IMR-90 (cell line): ENCODE measurements around the gene TEAD4. TPM values are rescaled to one million over a fixed set of nuclear protein-coding genes. Genes with fewer than 3 reads are reported as not detected.

ENCODE experiments used
- ATAC-seq: fragments of 200-7000 bp; cut with Tn5 transposase; 2 replicates; pipeline ENCODE4 v1.9.1; 2020; ENCODE audit warnings: low read depth, mild to moderate bottlenecking, moderate library complexity
- BruUV-seq: library from RNA; stranded (reverse); fragments of 400-500 nt; replicated peaks from 2 replicates; lab custom pipeline; 2021; lab: Mats Ljungman, UMichigan
- CTCF ChIA-PET: fragments of 300-600 bp; formaldehyde crosslinking; extraction: SDS; loops from one replicate; lab custom pipeline; 2021; ENCODE audit warnings: antibody characterized with exemption; lab: Yijun Ruan, JAX
- POLR2A ChIA-PET: fragments of 300-600 bp; sonication (Branson Sonifier 250); formaldehyde crosslinking; loops from one replicate; lab custom pipeline; 2022; ENCODE audit warnings: antibody characterized with exemption; ENCODE audit not compliant: unreplicated experiment; lab: Charles Lee
- DNase-seq: peaks from one replicate; pipeline ENCODE4 v3.0.0; 2013
- H2AFZ ChIP-seq: replicated peaks from 2 replicates; pipeline ENCODE3; 2013; ENCODE audit warnings: low read length, mild to moderate bottlenecking; ENCODE audit not compliant: poor library complexity
- H2AK5ac ChIP-seq: 2 replicates; pipeline ENCODE4 v1.6.1; 2013; ENCODE audit warnings: low read depth, low read length, inconsistent platforms
- H2AK9ac ChIP-seq: replicated peaks from 2 replicates; pipeline ENCODE3; 2013; ENCODE audit warnings: mild to moderate bottlenecking, low read depth, low read length, moderate library complexity; ENCODE audit not compliant: poor library complexity
- H2BK120ac ChIP-seq: 2 replicates; pipeline ENCODE4 v1.6.1; 2013; ENCODE audit warnings: low read depth, low read length, inconsistent platforms
- H2BK15ac ChIP-seq: 3 replicates; pipeline ENCODE4 v1.6.1; 2013; ENCODE audit warnings: low read depth, low read length, inconsistent platforms
- H2BK20ac ChIP-seq: 2 replicates; pipeline ENCODE4 v1.6.1; 2013; ENCODE audit warnings: low read depth, mild to moderate bottlenecking, inconsistent platforms, low read length, moderate library complexity
- H2BK5ac ChIP-seq: 2 replicates; pipeline ENCODE4 v1.6.1; 2013; ENCODE audit warnings: mild to moderate bottlenecking, low read depth, low read length, inconsistent platforms; ENCODE audit not compliant: poor library complexity, severe bottlenecking
- H3K14ac ChIP-seq: replicated peaks from 2 replicates; pipeline ENCODE4 v1.6.1; 2013; ENCODE audit warnings: low read depth, low read length, inconsistent platforms
- H3K18ac ChIP-seq: 2 replicates; pipeline ENCODE4 v1.6.1; 2013; ENCODE audit warnings: low read depth, low read length, control low read depth
- H3K23ac ChIP-seq: 2 replicates; pipeline ENCODE4 v1.6.1; 2013; ENCODE audit warnings: low read depth, low read length, inconsistent platforms
- H3K27ac ChIP-seq: 2 replicates; pipeline ENCODE4 v1.5.1; 2013; ENCODE audit warnings: mild to moderate bottlenecking, control low read depth, low read length; ENCODE audit not compliant: insufficient read depth
- H3K27me3 ChIP-seq: 2 replicates; pipeline ENCODE4 v1.6.1; 2013; ENCODE audit warnings: low read length; ENCODE audit not compliant: control insufficient read depth, insufficient read depth
- H3K36me3 ChIP-seq: 2 replicates; pipeline ENCODE4 v1.6.1; 2013; ENCODE audit warnings: low read length, mixed read lengths; ENCODE audit not compliant: control insufficient read depth, insufficient read depth
- H3K4ac ChIP-seq: 2 replicates; pipeline ENCODE4 v1.6.1; 2013; ENCODE audit warnings: low read depth, low read length, inconsistent platforms
- H3K4me1 ChIP-seq: 2 replicates; pipeline ENCODE4 v1.6.1; 2013; ENCODE audit warnings: low read length, mixed read lengths; ENCODE audit not compliant: control insufficient read depth, insufficient read depth
- H3K4me2 ChIP-seq: 2 replicates; pipeline ENCODE4 v1.6.1; 2013; ENCODE audit warnings: low read depth, mild to moderate bottlenecking, control low read depth, low read length, moderate library complexity
- H3K4me3 ChIP-seq: 2 replicates; pipeline ENCODE4 v1.5.1; 2013; ENCODE audit warnings: low read depth, mild to moderate bottlenecking, control low read depth, low read length, moderate library complexity; ENCODE audit not compliant: insufficient read depth
- H3K56ac ChIP-seq: 2 replicates; pipeline ENCODE4 v1.6.1; 2013; ENCODE audit warnings: low read length, inconsistent platforms; ENCODE audit not compliant: insufficient read depth; ENCODE audit errors: extremely low read depth
- H3K79me1 ChIP-seq, 2 experiments: 2 replicates each; pipeline ENCODE4 v1.6.1; 2013; ENCODE audit warnings: low read length in 2 of 2, inconsistent platforms in 1 of 2, low read depth in 1 of 2
- H3K9ac ChIP-seq: 2 replicates; pipeline ENCODE4 v1.6.1; 2013; ENCODE audit warnings: low read depth, low read length, control low read depth
- H3K9me1 ChIP-seq: 2 replicates; pipeline ENCODE4 v1.6.1; 2013; ENCODE audit warnings: low read length, inconsistent platforms; ENCODE audit not compliant: insufficient read depth
- H3K9me3 ChIP-seq: 2 replicates; pipeline ENCODE4 v1.6.1; 2013; ENCODE audit warnings: low read length; ENCODE audit not compliant: control insufficient read depth, insufficient read depth
- H4K20me1 ChIP-seq: 2 replicates; pipeline ENCODE4 v1.6.1; 2013; ENCODE audit warnings: low read length, inconsistent platforms; ENCODE audit not compliant: insufficient read depth
- H4K5ac ChIP-seq: 2 replicates; pipeline ENCODE4 v1.6.1; 2013; ENCODE audit warnings: mild to moderate bottlenecking, low read depth, low read length, control low read depth
- H4K8ac ChIP-seq, 2 experiments: 2 replicates each; pipeline ENCODE4 v1.6.1; 2013; ENCODE audit warnings: low read depth in 2 of 2, low read length in 2 of 2, control low read depth in 1 of 2, inconsistent platforms in 1 of 2
- H4K91ac ChIP-seq: 2 replicates; pipeline ENCODE4 v1.6.1; 2013; ENCODE audit warnings: low read depth, low read length, inconsistent platforms; ENCODE audit not compliant: insufficient read depth
- CHD1 ChIP-seq: IDR thresholded peaks from 2 replicates; pipeline ENCODE4 v1.6.1; 2012; ENCODE audit warnings: low read depth, low read length, improper control_type of control experiment
- CTCF ChIP-seq: conservative IDR thresholded peaks from 2 replicates; pipeline ENCODE4 v1.5.1; 2012; ENCODE audit warnings: mild to moderate bottlenecking, low read depth, low read length, improper control_type of control experiment
- MAZ ChIP-seq: IDR thresholded peaks from 2 replicates; pipeline ENCODE4 v1.6.1; 2012; ENCODE audit warnings: low read depth, mild to moderate bottlenecking, low read length, improper control_type of control experiment, moderate library complexity, borderline replicate concordance
- POLR2A ChIP-seq: IDR thresholded peaks from 2 replicates; pipeline ENCODE4 v1.6.1; 2012; ENCODE audit warnings: mild to moderate bottlenecking, low read depth, low read length
- RAD21 ChIP-seq: IDR thresholded peaks from 2 replicates; pipeline ENCODE4 v1.6.1; 2012; ENCODE audit warnings: low read length, improper control_type of control experiment
- SMC3 ChIP-seq: fragments of 150-350 bp; IDR thresholded peaks from 2 replicates; pipeline ENCODE4 v1.6.1; 2016; ENCODE audit warnings: low read depth, mild to moderate bottlenecking, antibody characterized with exemption, low read length, moderate library complexity
- WGBS, 2 experiments: methylation state at CpG; one replicate each; pipeline versions ENCODE4 v1.1.5 to v1.1.7; 2013; ENCODE audit warnings: missing lambda C conversion rate in 2 of 2; ENCODE audit not compliant: insufficient read length in 1 of 2; ENCODE audit errors: extremely low coverage in 2 of 2; 5-methylcytosine and 5-hydroxymethylcytosine counted together
- dilution Hi-C: fragments of 300-500 bp; cut with HindIII; formaldehyde crosslinking; loops from one replicate; pipeline ENCODE4 v1.14.3; 2018; ENCODE audit warnings: low sequenced_read_pairs; ENCODE audit not compliant: unreplicated experiment
- in situ Hi-C: fragments of 300-500 bp; cut with MboI; formaldehyde crosslinking; loops from 3 replicates; pipeline ENCODE4 v1.14.3; 2019; ENCODE audit warnings: low sequenced_read_pairs, inconsistent platforms, mixed read lengths
- intact Hi-C: fragments of 100-400 bp; cut with micrococcal nuclease; formaldehyde crosslinking; loops from 2 replicates; pipeline ENCODE4 v1.10.0; 2022
- polyA plus RNA-seq, 3 experiments: library from polyadenylated mRNA; depleted of rRNA; stranded (reverse); fragments of >200 nt; gene quantifications; 2 replicates each; pipeline ENCODE4 v1.2.3, GENCODE V29; 2012; ENCODE audit warnings: low replicate concordance in 1 of 3
- total RNA-seq: library from RNA; depleted of rRNA; stranded (reverse); fragments of >200 nt; gene quantifications from 2 replicates; pipeline ENCODE4 v1.2.3, GENCODE V29; 2012
- TF ChIP-seq, protein P1 (sequence below): fragments of 150-350 bp; IDR thresholded peaks from 2 replicates; pipeline ENCODE4 v1.6.1; 2017; ENCODE audit warnings: mild to moderate bottlenecking, antibody characterized with exemption, low read length, low read depth

Gene TEAD4
- total and polyA plus RNA-seq, 2 of the 4 experiments (the other 2 are of a cell fraction): 8.8 to 24.9 TPM

DNA sequence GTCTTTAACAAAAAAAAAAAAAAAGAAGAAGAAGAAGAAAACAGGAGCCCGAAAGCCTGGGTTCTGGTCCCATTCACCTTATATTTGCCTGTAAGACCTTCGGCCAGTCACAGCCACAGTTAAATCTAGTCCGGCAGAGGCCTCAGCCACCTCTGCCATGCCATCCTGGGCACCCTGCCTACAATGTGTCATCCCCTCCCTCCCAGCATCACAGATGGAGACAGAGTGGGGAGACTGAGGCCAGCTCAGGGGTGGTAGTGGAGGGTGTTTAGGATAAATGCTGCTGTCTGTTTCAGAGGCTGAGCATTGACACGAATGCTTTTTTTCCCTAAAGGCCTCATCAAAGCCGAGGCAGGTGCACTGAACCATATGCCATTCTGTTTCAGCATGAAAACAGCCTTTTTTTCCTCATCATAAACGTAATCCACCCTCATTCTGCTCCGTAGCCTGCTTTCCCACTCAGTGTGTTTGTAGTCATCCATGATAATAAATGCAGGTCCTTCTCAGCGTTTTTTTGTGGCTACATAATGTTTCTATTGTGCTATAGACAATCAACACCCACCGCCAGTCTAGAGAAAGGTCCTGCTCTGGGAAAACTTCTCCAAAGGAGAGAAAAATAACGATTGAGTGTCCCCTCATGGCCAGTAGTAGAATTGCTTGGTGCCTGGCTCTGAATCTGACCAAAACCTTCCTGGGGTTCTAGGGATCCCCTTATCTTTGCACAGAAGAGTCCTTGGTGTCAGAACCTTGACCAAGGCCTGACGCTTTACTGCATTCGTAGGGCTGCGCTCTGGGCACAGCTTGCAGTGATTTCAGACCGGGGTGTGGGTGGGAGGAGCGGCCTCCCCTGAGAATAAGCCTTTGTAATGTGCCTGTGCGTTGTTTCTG is 76.9 kb downstream of the TEAD4 start:
- peaks cover 21% of the 10 kb centered on the region for H3K36me3 ChIP-seq
- no peak overlapping the region for H4K5ac ChIP-seq
- ATAC-seq (no peak; the same call in 1 of the 2 replicates), DNase-seq (peak; percentile 21)
- 85% methylated on average over 5 of the region's 16 CpGs; no CpG with 5 or more reads in 1 of the 2 experiments for WGBS, 2 experiments
- no peak overlapping the region for H2BK15ac ChIP-seq
- H3K23ac ChIP-seq: no peak overlapping the region
- in situ Hi-C loops (loop anchor here (10.0 kb wide), 1 partner anchor 181 kb away; the partner anchor contains the start of gene TEX52), dilution Hi-C loops (no loop called here), intact Hi-C loops (loop anchor here (2.0 kb wide), 3 partner anchors 77 to 297 kb away; partner anchors contain the start of gene TEAD4)
- no peak overlapping the region for H3K14ac ChIP-seq
- H2AFZ ChIP-seq: no peak overlapping the region
- no peak overlapping the region for H2BK5ac ChIP-seq
- H2AK5ac ChIP-seq: no peak overlapping the region
- H3K9ac ChIP-seq: no peak overlapping the region
- no TSS peak for BruUV-seq
- H3K4me2 ChIP-seq: no peak overlapping the region
- no peak overlapping the region for H3K4me3 ChIP-seq
- H4K91ac ChIP-seq: no peak overlapping the region
- H3K4ac ChIP-seq: no peak overlapping the region
- POLR2A ChIA-PET: no interaction called here
- no peak overlapping the region for H4K8ac ChIP-seq
- H3K27ac ChIP-seq: no peak overlapping the region
- CTCF ChIA-PET: no interaction called here
- H4K20me1 ChIP-seq: no peaks in the 10 kb centered on the region
- no peaks in the 10 kb centered on the region; a peak in 1 of 4 replicates for H3K79me1 ChIP-seq
- H3K56ac ChIP-seq: no peak overlapping the region
- no peaks in the 10 kb centered on the region for H3K9me1 ChIP-seq
- H2BK120ac ChIP-seq: no peak overlapping the region
- no peaks in the 10 kb centered on the region for H3K9me3 ChIP-seq
- no peak overlapping the region for H3K18ac ChIP-seq
- H2AK9ac ChIP-seq: no peak overlapping the region
- no peak overlapping the region for H2BK20ac ChIP-seq
- peaks cover 3% of the 10 kb centered on the region; the same call in 1 of the 2 replicates for H3K4me1 ChIP-seq
- TF ChIP-seq RAD21: peak; percentile 53
- TF ChIP-seq POLR2A: no peak
- TF ChIP-seq SMC3: peak; percentile 33
- peak; percentile 52 for TF ChIP-seq CTCF
- TF ChIP-seq, protein P1, sequence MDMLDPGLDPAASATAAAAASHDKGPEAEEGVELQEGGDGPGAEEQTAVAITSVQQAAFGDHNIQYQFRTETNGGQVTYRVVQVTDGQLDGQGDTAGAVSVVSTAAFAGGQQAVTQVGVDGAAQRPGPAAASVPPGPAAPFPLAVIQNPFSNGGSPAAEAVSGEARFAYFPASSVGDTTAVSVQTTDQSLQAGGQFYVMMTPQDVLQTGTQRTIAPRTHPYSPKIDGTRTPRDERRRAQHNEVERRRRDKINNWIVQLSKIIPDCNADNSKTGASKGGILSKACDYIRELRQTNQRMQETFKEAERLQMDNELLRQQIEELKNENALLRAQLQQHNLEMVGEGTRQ: no peak
- no peak for TF ChIP-seq MAZ
- no peak for TF ChIP-seq CHD1
- H3K27me3 ChIP-seq: no peaks in the 10 kb centered on the region
